ENCODE measurements around the gene GOLGA6L1. TPM values are rescaled to one million over a fixed set of nuclear protein-coding genes. Genes with fewer than 3 reads are reported as not detected.
"Not testable (repeated sequence)": the region's sequence is repeated elsewhere in the genome, so short reads cannot be mapped to it uniquely, and the experiment has no call there.

Gene GOLGA6L1
- total RNA-seq, 4 donors from 2014 or later, result not detected

DNA sequence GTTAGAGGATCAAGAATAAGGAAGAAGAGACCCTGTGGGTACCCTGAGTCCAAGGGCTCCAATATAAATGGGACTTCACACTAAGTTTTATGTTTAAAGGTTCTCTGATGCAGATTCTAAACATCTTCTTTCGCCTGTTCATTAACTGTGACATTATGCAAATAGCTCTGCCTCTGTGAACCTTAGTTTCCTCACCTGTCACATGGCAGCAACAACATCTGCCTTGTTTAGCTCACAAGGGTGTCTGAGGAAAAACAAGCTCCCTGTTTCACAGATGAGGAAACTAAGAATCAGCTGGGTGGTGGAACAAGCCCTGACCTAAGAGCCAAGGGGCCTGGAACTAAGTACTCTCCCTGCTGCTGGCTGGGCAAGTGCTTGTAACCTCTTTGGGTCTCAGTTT lies 40.8 kb downstream of the GOLGA6L1 start:
- no peak overlapping the region for H3K27ac ChIP-seq
- WGBS, 2 donors, result 77 to 88% methylated on average over 1 of the region's 1 CpG
- H3K36me3 ChIP-seq, result no peaks in the 10 kb centered on the region
- DNase-seq, result no peak
- intact Hi-C loops (cut with DNase I), result no loop called here
- H3K4me1 ChIP-seq, result no peaks in the 10 kb centered on the region
- H3K4me3 ChIP-seq, result no peak overlapping the region
- no peaks in the 10 kb centered on the region for H3K9me3 ChIP-seq
- no peaks in the 10 kb centered on the region for H3K27me3 ChIP-seq
- TF ChIP-seq POLR2A (IDR thresholded peaks at IDR 0.05), result no peak
- no peak for TF ChIP-seq CTCF (IDR thresholded peaks at IDR 0.05)

DNA sequence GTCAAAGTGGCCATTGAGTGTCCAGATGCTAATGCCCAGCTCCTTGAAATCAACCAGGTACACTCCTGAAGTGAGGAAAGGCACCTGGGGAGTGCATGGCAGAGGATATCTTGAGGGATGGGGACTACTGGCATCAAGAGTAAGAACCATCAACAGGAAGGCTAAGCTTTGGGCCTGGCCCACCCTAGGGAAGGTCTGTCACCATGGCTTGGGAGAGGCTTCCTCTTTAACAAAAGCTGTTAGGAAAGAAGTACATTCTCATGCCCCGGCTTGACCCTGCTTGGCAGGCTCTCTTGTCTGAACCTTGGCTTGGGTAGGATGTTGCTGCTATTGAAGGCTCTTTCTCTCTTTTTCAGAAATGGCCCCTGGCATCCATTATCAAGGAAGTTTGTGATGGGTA lies 53.5 kb downstream of the GOLGA6L1 start:
- H3K4me3 ChIP-seq, result no peak overlapping the region
- intact Hi-C loops (cut with DNase I), result no loop called here
- WGBS, 2 donors, result 78 to 86% methylated on average over 1 of the region's 1 CpG

DNA sequence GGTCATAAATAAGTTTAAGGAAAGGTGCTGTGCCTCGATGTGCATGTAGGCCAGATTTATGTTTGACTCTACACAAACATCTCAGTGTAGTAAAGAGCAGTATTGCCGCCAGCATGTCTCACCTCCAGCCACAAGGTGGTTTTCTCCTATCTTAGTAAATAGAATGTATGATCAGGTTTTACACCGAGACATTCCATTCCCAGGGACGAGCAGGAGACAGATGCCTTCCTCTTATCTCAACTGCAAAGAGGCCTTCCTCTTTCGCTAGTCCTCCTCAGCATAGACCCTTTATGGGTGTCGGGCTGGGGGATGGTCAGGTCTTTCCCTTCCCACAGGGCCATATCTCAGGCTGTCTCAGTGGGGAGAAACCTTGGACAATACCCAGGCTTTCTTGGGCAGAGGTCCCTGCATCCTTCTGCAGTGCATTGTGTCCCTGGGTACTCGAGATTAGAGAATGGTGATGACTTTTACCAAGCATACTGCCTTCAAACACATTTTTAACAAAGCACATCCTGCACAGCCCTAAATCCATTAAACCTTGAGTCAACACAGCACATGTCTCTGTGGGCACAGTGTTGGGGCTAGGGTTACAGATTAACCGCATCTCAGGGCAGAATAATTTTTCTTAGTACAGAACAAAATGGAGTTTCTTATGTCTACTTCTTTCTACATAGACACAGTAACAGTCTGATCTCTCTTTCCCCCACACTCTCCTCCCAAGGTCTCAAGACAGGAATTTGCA lies 54.5 kb downstream of the GOLGA6L1 start:
- H3K27me3 ChIP-seq; DNase-seq; H3K4me3 ChIP-seq; H3K9me3 ChIP-seq; H3K4me1 ChIP-seq; H3K36me3 ChIP-seq; H3K27ac ChIP-seq; intact Hi-C loops (cut with DNase I): not testable (repeated sequence)
- WGBS, 2 donors, result 61 to 68% methylated on average over 7 of the region's 8 CpGs

More for the DNA sequence above, 53.5 kb downstream of the GOLGA6L1 start:
- Histone ChIP-seq H3K36me3 (no peaks in the 10 kb centered on the region), H3K9me3 (no peaks in the 10 kb centered on the region), H3K27ac (no peak overlapping the region), H3K4me1 (no peaks in the 10 kb centered on the region), H3K27me3 (no peaks in the 10 kb centered on the region)
- no peak for TF ChIP-seq POLR2A (IDR thresholded peaks at IDR 0.05)
- no peak for TF ChIP-seq CTCF (IDR thresholded peaks at IDR 0.05)
- DNase-seq, result no peak

DNA sequence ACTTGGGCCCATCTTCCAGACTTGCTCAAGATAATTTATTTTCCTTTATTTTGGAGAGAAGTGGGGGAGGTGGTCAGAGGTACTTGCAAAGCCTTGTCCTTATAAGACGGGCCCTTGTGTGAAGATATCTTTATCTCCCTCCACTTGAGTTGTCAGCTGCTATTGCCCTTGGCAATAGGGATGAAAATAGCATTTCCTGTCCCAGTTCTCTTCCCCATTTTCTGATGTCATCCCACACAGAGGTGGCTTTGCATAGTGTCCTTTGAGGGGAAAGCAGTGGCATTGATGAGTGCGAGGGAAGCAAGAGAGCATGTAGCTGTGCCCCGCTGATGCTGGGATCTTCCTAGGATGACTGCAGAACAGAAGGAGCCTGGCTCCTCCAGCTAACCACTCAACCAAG lies 55.4 kb downstream of the GOLGA6L1 start:
- WGBS, 2 donors, result 76 to 90% methylated on average over 3 of the region's 3 CpGs
- intact Hi-C loops (cut with DNase I), result no loop called here
- Histone ChIP-seq H3K9me3 (no peaks in the 10 kb centered on the region), H3K4me3 (no peak overlapping the region), H3K36me3 (no peaks in the 10 kb centered on the region), H3K4me1 (no peaks in the 10 kb centered on the region), H3K27ac (no peak overlapping the region), H3K27me3 (no peaks in the 10 kb centered on the region)
- TF ChIP-seq CTCF (IDR thresholded peaks at IDR 0.05) (no peak), POLR2A (IDR thresholded peaks at IDR 0.05) (no peak)
- DNase-seq, result no peak

GRCh38 chr15:23079766-23080165 lies 56.9 kb downstream of the GOLGA6L1 start:
- Histone ChIP-seq H3K9me3 (no peaks in the 10 kb centered on the region), H3K27me3 (peaks cover 0 to 6% (median 0%) of the 10 kb centered on the region in 4 donors), H3K27ac (no peak overlapping the region), H3K36me3 (no peaks in the 10 kb centered on the region), H3K4me1 (no peaks in the 10 kb centered on the region), H3K4me3 (no peak overlapping the region)
- no peak for DNase-seq
- TF ChIP-seq POLR2A (IDR thresholded peaks at IDR 0.05) (no peak), CTCF (IDR thresholded peaks at IDR 0.05) (no peak)
- intact Hi-C loops (cut with DNase I), result no loop called here
- 74 to 84% methylated on average over 7 of the region's 7 CpGs for WGBS, 2 donors

Small RNA genes within 50 kb of the gene (small RNA-seq; reads per million reads assigned to genes)
- gene RN7SL106P, result 0 reads per million in 4 donors

Other genes starting within 250 kb of the GOLGA6L1 start
- gene CYFIP1, start 156.5 kb downstream of the GOLGA6L1 start, total RNA-seq, result 10 to 100 TPM; 88.0 to 92.5 (median 90.1) TPM
- 10 to 100 TPM; 10.6 to 33.6 (median 20.0) TPM for gene TUBGCP5, start 97.3 kb downstream of the GOLGA6L1 start, total RNA-seq
- gene GOLGA6L26, start 197.4 kb upstream of the GOLGA6L1 start, total RNA-seq, result not detected
- gene GOLGA8S, start 217.9 kb upstream of the GOLGA6L1 start, total RNA-seq, result under 1 TPM in 1 of 4 donors, not detected in 3; 0.19 TPM